Fibroblast of lung (primary cell): ENCODE measurements around the gene PRC1. TPM values are rescaled to one million over a fixed set of nuclear protein-coding genes. Genes with fewer than 3 reads are reported as not detected.

Source experiments
- DNase-seq, 2 donors: peaks; one replicate each; pipeline versions ENCODE4 v3.0.0 to v3.0.0-alpha.2; 2010; ENCODE audit warnings: low read depth in 2 of 2
- H2AFZ ChIP-seq: 2 replicates; pipeline ENCODE4 v1.5.1; 2012; ENCODE audit warnings: low read length, control low read depth, inconsistent platforms
- H3K27ac ChIP-seq: 2 replicates; pipeline ENCODE4 v1.5.1; 2011; ENCODE audit warnings: low read length, control low read depth; ENCODE audit not compliant: insufficient read depth
- H3K27me3 ChIP-seq: 2 replicates; pipeline ENCODE4 v1.5.1; 2011; ENCODE audit warnings: mild to moderate bottlenecking, low read length; ENCODE audit not compliant: control insufficient read depth, insufficient read depth
- H3K36me3 ChIP-seq: 2 replicates; pipeline ENCODE4 v1.5.1; 2011; ENCODE audit warnings: low read length; ENCODE audit not compliant: control insufficient read depth, insufficient read depth
- H3K4me1 ChIP-seq: 2 replicates; pipeline ENCODE4 v1.5.1; 2011; ENCODE audit warnings: low read length; ENCODE audit not compliant: control insufficient read depth, insufficient read depth; ENCODE audit errors: extremely low read depth
- H3K4me2 ChIP-seq: 2 replicates; pipeline ENCODE4 v1.5.1; 2011; ENCODE audit warnings: low read length, control low read depth; ENCODE audit not compliant: insufficient read depth; ENCODE audit errors: extremely low read depth
- H3K4me3 ChIP-seq, 4 experiments: fragments of 200-600 bp in 1 of 4; sonication (generic) in 1 of 4; replicated peaks in 1 of 4; 2 replicates each; pipeline ENCODE4 v1.5.1; 2011 to 2016; ENCODE audit warnings: low read length in 4 of 4, low read depth in 3 of 4, mild to moderate bottlenecking in 3 of 4, control low read depth in 2 of 4, inconsistent platforms in 1 of 4, mixed read lengths in 1 of 4; ENCODE audit not compliant: insufficient read depth in 1 of 4; ENCODE audit errors: control extremely low read depth in 1 of 4
- H3K79me2 ChIP-seq: 2 replicates; pipeline ENCODE4 v1.5.1; 2012; ENCODE audit warnings: mild to moderate bottlenecking, low read length, inconsistent platforms; ENCODE audit not compliant: control insufficient read depth, insufficient read depth
- H3K9ac ChIP-seq: 2 replicates; pipeline ENCODE4 v1.5.1; 2011; ENCODE audit warnings: mild to moderate bottlenecking, low read length, control low read depth; ENCODE audit not compliant: insufficient read depth
- H3K9me3 ChIP-seq: 2 replicates; pipeline ENCODE4 v1.5.1; 2012; ENCODE audit warnings: low read depth, low read length; ENCODE audit not compliant: control insufficient read depth, insufficient read depth
- H4K20me1 ChIP-seq: 2 replicates; pipeline ENCODE4 v1.5.1; 2011; ENCODE audit warnings: low read length; ENCODE audit not compliant: control insufficient read depth, insufficient read depth; ENCODE audit errors: extremely low read depth
- CTCF ChIP-seq, 2 donors: IDR thresholded peaks in 1 of 2; conservative IDR thresholded peaks in 1 of 2; 1 replicate in 1 of 2; 2 replicates in 1 of 2; pipeline ENCODE4 v1.5.1; 2011 to 2012; ENCODE audit warnings: low read length in 2 of 2, control low read depth in 1 of 2, inconsistent platforms in 1 of 2, low read depth in 1 of 2, mild to moderate bottlenecking in 1 of 2
- EZH2 ChIP-seq: IDR thresholded peaks from 2 replicates; pipeline ENCODE4 v1.5.1; 2012; ENCODE audit warnings: low read length, control low read depth, mild to moderate bottlenecking; ENCODE audit errors: missing control alignments
- polyA plus RNA-seq, 2 donors: library from polyadenylated mRNA; depleted of rRNA in 1 of 2; stranded (reverse) in 1 of 2; unstranded in 1 of 2; fragments of >200 nt; gene quantifications; 2 replicates each; pipeline ENCODE4 v1.2.1, GENCODE V29; 2011 to 2012; ENCODE audit warnings: missing spikeins in 1 of 2
- total RNA-seq: library from RNA; depleted of rRNA; stranded (reverse); fragments of >200 nt; gene quantifications from 2 replicates; pipeline ENCODE4 v1.2.1, GENCODE V29; 2014

The PRC1 gene
- total and polyA plus RNA-seq, 2 donors (not counting 1 experiment from before 2014, with no cell fraction given), result 57.8 to 60.5 TPM

- peak overlapping the region; percentile 88 for H3K4me2 ChIP-seq
- H2AFZ ChIP-seq, result peak overlapping the region; percentile 62
- no peaks in the 10 kb centered on the region for H3K9me3 ChIP-seq
- H3K27me3 ChIP-seq, result no peaks in the 10 kb centered on the region
- peak overlapping the region; percentile 50 to 68 (median 56) for H3K4me3 ChIP-seq
- H3K27ac ChIP-seq, result peak overlapping the region; percentile 9
- peak overlapping the region; percentile 68 for H3K9ac ChIP-seq
- peak; percentile 69 to 71 for DNase-seq
- peaks cover 3% of the 10 kb centered on the region for H3K79me2 ChIP-seq
- peaks cover 6% of the 10 kb centered on the region for H3K4me1 ChIP-seq
- H4K20me1 ChIP-seq, result no peaks in the 10 kb centered on the region
- H3K36me3 ChIP-seq, result peaks cover 20% of the 10 kb centered on the region
- TF ChIP-seq EZH2 (no peak), CTCF (conservative IDR thresholded peaks at IDR 0.05 in 1 of 2, IDR thresholded peaks at IDR 0.05 in 1 of 2; ENCODE audit: low read depth in 1 of 2, low read length in 2 of 2) (peak; percentile 53 to 95)
Measured at GRCh38 chr15:90956274-90957030, 37.9 kb downstream of the PRC1 start.

GRCh38 chr15:90955624-90956273 lies 38.6 kb downstream of the PRC1 start:
- peak overlapping the region; percentile 88 for H3K4me2 ChIP-seq
- H3K9ac ChIP-seq, result no peak overlapping the region
- TF ChIP-seq EZH2 (no peak), CTCF (conservative IDR thresholded peaks at IDR 0.05 in 1 of 2, IDR thresholded peaks at IDR 0.05 in 1 of 2; ENCODE audit: low read depth in 1 of 2, low read length in 2 of 2) (no peak)
- H3K36me3 ChIP-seq, result peaks cover 18% of the 10 kb centered on the region
- H3K79me2 ChIP-seq, result peaks cover 3% of the 10 kb centered on the region
- H3K4me1 ChIP-seq, result peaks cover 6% of the 10 kb centered on the region
- H3K27me3 ChIP-seq, result no peaks in the 10 kb centered on the region
- H3K4me3 ChIP-seq, result peak overlapping the region in 3 of 4 experiments; percentile 61 to 96 (median 71)
- H3K9me3 ChIP-seq, result no peaks in the 10 kb centered on the region
- no peak overlapping the region for H2AFZ ChIP-seq
- peak overlapping the region; percentile 98 for H3K27ac ChIP-seq
- no peaks in the 10 kb centered on the region for H4K20me1 ChIP-seq
- no peak for DNase-seq

- Histone ChIP-seq H3K4me2 (peak within 1 kb of the TSS; percentile 85), H3K27me3 (no peaks in the 10 kb centered on the region), H3K27ac (peak within 1 kb of the TSS; percentile 98), H3K4me1 (peaks cover 6% of the 10 kb centered on the region), H2AFZ (peak within 1 kb of the TSS; percentile 85), H3K9me3 (no peaks in the 10 kb centered on the region), H3K79me2 (peaks cover 3% of the 10 kb centered on the region), H3K4me3 (peak within 1 kb of the TSS; percentile 67 to 96 (median 72)), H4K20me1 (no peaks in the 10 kb centered on the region), H3K9ac (peak within 1 kb of the TSS; percentile 89), H3K36me3 (peaks cover 21% of the 10 kb centered on the region)
- TF ChIP-seq CTCF (conservative IDR thresholded peaks at IDR 0.05 in 1 of 2, IDR thresholded peaks at IDR 0.05 in 1 of 2; ENCODE audit: low read depth in 1 of 2, low read length in 2 of 2), result no peak
- TF ChIP-seq EZH2, result no peak
- DNase-seq, result peak; percentile 94
Measured at GRCh38 chr15:90954712-90955623, 39.4 kb downstream of the PRC1 start, which contains the start of gene RCCD1. TSS of gene RCCD1 (plus strand) at chr15:90954884. CDS start at chr15:90956735, 1,851 bp downstream.
